Fibroblast of villous mesenchyme (primary cell): Measurements from ENCODE around the gene COPS9. TPM values are rescaled to one million over a fixed set of nuclear protein-coding genes. Genes with fewer than 3 reads are reported as not detected.

Experiments used
- DNase-seq: peaks from one replicate; pipeline ENCODE4 v3.0.0-alpha.2; 2010; ENCODE audit warnings: low read depth
- H3K4me3 ChIP-seq: 2 replicates; pipeline ENCODE4 v1.5.1; 2011; ENCODE audit warnings: low read depth, mild to moderate bottlenecking, low read length
- CTCF ChIP-seq: IDR thresholded peaks from 2 replicates; pipeline ENCODE4 v1.5.1; 2012; ENCODE audit warnings: low read depth, mild to moderate bottlenecking, low read length; ENCODE audit not compliant: insufficient read depth
- total RNA-seq: library from RNA; depleted of rRNA; stranded (reverse); fragments of >200 nt; gene quantifications from 2 replicates; pipeline ENCODE4 v1.2.3, GENCODE V29; 2012

COPS9 gene
- total RNA-seq, 1 donor = 102 TPM

DNA sequence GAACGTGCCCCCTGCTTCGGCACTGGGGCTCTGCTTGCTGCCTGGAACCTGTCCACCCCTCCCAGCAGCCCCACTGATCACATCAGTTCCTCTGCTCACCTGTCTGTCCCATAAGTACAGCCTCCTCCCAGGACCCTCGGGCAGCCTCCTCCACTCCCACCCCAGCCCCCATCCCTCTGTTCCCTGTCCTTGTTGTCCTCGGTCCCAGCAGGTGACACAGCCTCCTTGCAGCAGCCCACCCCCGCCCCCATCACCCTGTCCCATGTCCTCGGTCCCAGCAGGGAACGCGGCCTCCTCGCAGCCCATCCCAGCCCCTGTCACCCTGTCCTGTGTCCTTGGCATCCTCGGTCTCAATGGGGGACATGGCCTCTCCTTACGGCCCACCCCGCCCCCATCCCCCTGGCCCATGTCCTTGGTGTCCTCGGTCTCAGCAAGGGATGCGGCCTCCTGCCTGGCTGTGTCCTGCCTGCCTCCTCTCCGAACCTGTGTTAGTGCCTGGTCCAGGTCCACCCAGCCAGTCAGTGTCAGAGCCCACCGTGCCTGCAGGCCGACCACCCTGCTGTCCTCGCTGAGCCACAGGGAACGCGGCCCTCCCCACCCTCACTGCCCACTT, 8.7 kb upstream of the COPS9 start:
- TF ChIP-seq CTCF = no peak
- DNase-seq = no peak
- H3K4me3 ChIP-seq = no peak overlapping the region

DNA sequence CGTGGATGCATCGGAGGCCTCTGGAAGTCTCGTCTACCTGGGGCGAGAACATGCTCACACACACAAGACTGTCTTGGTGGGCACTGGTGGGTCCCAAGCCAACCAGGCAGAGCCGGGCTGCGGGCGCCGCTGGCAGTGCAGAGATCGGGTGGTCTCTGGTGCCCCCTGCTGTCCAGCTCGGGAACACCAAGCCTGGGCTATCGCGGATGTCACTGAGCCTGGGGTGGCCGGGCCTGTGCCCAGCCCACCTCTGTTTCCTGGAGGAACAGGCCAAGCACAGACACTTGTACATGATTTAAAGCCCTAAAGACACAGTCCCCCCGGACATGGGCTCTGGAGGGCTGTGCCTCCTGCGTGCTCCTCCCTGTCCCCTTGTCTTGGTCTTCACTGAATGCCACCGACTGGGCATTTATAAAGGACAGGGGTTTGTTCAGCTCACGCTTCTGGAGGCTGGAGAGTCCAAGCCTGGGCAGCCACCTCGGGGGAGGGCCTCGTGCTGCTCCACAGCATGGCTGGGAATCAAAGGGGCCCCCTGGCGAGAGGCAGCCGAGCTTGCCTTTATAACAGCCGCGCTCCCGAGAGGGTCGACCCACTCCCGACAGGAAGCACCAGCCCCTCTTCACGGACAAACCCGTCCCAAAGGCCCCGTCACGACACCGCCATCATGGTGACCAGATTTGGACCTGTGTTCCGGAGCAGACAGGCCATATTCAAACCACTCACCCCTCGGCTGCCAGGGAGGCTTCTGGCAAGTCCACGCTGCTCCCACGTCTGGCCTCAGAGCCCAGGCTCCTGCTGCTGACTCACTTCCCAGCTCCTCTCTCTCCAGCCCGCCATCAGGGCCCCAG, 7.9 kb upstream of the COPS9 start:
- peak; percentile 33 for DNase-seq
- H3K4me3 ChIP-seq = no peak overlapping the region
- peak; percentile 89 for TF ChIP-seq CTCF

- no peak overlapping the region for H3K4me3 ChIP-seq
- DNase-seq = no peak
- no peak for TF ChIP-seq CTCF
These were observed 7.2 kb upstream of the COPS9 start for GRCh38 chr2:240143276-240143675.

- DNase-seq = no peak
- no peak for TF ChIP-seq CTCF
- H3K4me3 ChIP-seq = no peak overlapping the region
These were observed 6.8 kb upstream of the COPS9 start for GRCh38 chr2:240142859-240143258.

GRCh38 chr2:240142256-240142775, 6.2 kb upstream of the COPS9 start:
- H3K4me3 ChIP-seq = no peak overlapping the region
- no peak for TF ChIP-seq CTCF
- DNase-seq = no peak

DNA sequence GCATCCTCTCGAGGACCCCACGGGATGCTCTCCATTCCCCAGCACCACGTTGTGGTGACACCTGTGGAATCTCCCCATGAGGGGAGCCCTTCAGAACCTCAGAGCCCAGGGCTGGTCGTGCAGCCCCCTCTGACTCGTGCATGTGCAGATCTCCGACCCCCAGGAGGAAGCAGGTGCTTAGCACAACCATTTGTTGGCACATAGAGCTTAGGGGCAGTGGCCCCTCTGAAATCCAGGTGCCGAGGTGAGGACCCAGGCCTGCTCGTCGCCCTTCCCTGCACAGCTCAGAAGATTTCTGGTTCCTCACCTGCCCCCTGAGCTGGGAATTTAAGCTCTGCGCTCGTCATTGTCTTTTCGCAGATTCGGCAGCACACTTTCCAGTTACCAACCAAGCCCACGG, 5.6 kb upstream of the COPS9 start:
- DNase-seq = no peak
- TF ChIP-seq CTCF = no peak
- no peak overlapping the region for H3K4me3 ChIP-seq

DNA sequence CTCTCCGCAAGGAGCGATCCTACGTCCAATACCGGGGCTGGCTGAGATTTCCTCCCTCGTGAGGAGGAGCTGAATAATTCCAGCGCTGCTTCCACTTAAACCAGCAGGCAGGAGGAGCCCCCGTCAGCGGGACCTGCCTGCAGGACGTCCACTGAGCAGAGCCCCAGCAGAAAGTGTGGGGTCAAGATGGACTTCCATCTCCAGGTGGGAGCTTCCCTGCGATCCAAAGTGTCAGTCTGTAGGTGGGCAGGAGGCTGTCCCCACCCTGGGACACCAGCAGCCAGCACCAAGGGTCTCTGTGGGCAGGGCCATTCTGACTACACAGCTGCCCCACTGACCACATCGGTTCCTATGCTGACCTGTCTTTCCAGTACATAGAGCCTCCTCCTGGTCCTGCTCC, 4.8 kb upstream of the COPS9 start:
- no peak for DNase-seq
- H3K4me3 ChIP-seq = no peak overlapping the region
- no peak for TF ChIP-seq CTCF
